ENCODE results near the gene RPH3AL.
"Not testable (repeated sequence)": the region's sequence is repeated elsewhere in the genome, so short reads cannot be mapped to it uniquely, and the experiment has no call there.

The RPH3AL gene

GRCh38 chr17:179066-179432 lies 173.6 kb downstream of the RPH3AL start:
- H3K36me3 ChIP-seq (ENCODE audit: insufficient read depth, low read length) = no peaks in the 10 kb centered on the region
- peaks cover 64% of the 10 kb centered on the region for H3K27me3 ChIP-seq (ENCODE audit: insufficient read depth, low read length)
- H3K79me2 ChIP-seq (ENCODE audit: control insufficient read depth, insufficient read depth, low read length, unreplicated experiment) = no peaks in the 10 kb centered on the region
- no peak overlapping the region for H3K27ac ChIP-seq (ENCODE audit: low read depth, low read length)
- no peak overlapping the region for H3K4me3 ChIP-seq (ENCODE audit: low read depth, low read length)
- no peak overlapping the region for H2AFZ ChIP-seq (ENCODE audit: low read length, unreplicated experiment)
- no peaks in the 10 kb centered on the region for H3K4me1 ChIP-seq (ENCODE audit: control insufficient read depth, insufficient read depth, low read length, unreplicated experiment)

- Histone ChIP-seq H3K36me3 (ENCODE audit: insufficient read depth, low read length) (no peaks in the 10 kb centered on the region), H3K27ac (ENCODE audit: low read depth, low read length) (no peak overlapping the region), H3K4me1 (ENCODE audit: control insufficient read depth, insufficient read depth, low read length, unreplicated experiment) (no peaks in the 10 kb centered on the region), H3K4me3 (ENCODE audit: low read depth, low read length) (no peak overlapping the region), H3K79me2 (ENCODE audit: control insufficient read depth, insufficient read depth, low read length, unreplicated experiment) (no peaks in the 10 kb centered on the region), H2AFZ (ENCODE audit: low read length, unreplicated experiment) (no peak overlapping the region), H3K27me3 (ENCODE audit: insufficient read depth, low read length) (peaks cover 59% of the 10 kb centered on the region)
These were observed 174.1 kb downstream of the RPH3AL start for GRCh38 chr17:178292-179065.

GRCh38 chr17:177762-178161 lies 174.8 kb downstream of the RPH3AL start:
- Histone ChIP-seq H2AFZ (ENCODE audit: low read length, unreplicated experiment) (no peak overlapping the region), H3K36me3 (ENCODE audit: insufficient read depth, low read length) (no peaks in the 10 kb centered on the region), H3K27me3 (ENCODE audit: insufficient read depth, low read length) (peaks cover 51% of the 10 kb centered on the region), H3K79me2 (ENCODE audit: control insufficient read depth, insufficient read depth, low read length, unreplicated experiment) (no peaks in the 10 kb centered on the region), H3K4me1 (ENCODE audit: control insufficient read depth, insufficient read depth, low read length, unreplicated experiment) (no peaks in the 10 kb centered on the region), H3K4me3 (ENCODE audit: low read depth, low read length) (no peak overlapping the region), H3K27ac (ENCODE audit: low read depth, low read length) (no peak overlapping the region)

- Histone ChIP-seq H3K4me3 (ENCODE audit: low read depth, low read length) (no peak overlapping the region), H3K79me2 (ENCODE audit: control insufficient read depth, insufficient read depth, low read length, unreplicated experiment) (no peaks in the 10 kb centered on the region), H3K27me3 (ENCODE audit: insufficient read depth, low read length) (peaks cover 45% of the 10 kb centered on the region), H3K27ac (ENCODE audit: low read depth, low read length) (no peak overlapping the region), H3K36me3 (ENCODE audit: insufficient read depth, low read length) (no peaks in the 10 kb centered on the region), H3K4me1 (ENCODE audit: control insufficient read depth, insufficient read depth, low read length, unreplicated experiment) (no peaks in the 10 kb centered on the region), H2AFZ (ENCODE audit: low read length, unreplicated experiment) (no peak overlapping the region)
These were observed 175.5 kb downstream of the RPH3AL start for GRCh38 chr17:177155-177554.

GRCh38 chr17:173166-173911 lies 179.3 kb downstream of the RPH3AL start:
- no peak overlapping the region for H3K27ac ChIP-seq (ENCODE audit: low read depth, low read length)
- H2AFZ ChIP-seq (ENCODE audit: low read length, unreplicated experiment) = no peak overlapping the region
- H3K4me1 ChIP-seq (ENCODE audit: control insufficient read depth, insufficient read depth, low read length, unreplicated experiment) = no peaks in the 10 kb centered on the region
- H3K27me3 ChIP-seq (ENCODE audit: insufficient read depth, low read length) = peaks cover 11% of the 10 kb centered on the region
- H3K36me3 ChIP-seq (ENCODE audit: insufficient read depth, low read length) = no peaks in the 10 kb centered on the region
- H3K4me3 ChIP-seq (ENCODE audit: low read depth, low read length) = no peak overlapping the region
- no peaks in the 10 kb centered on the region for H3K79me2 ChIP-seq (ENCODE audit: control insufficient read depth, insufficient read depth, low read length, unreplicated experiment)

- H3K4me1 ChIP-seq (ENCODE audit: control insufficient read depth, insufficient read depth, low read length, unreplicated experiment) = no peaks in the 10 kb centered on the region
- H3K79me2 ChIP-seq (ENCODE audit: control insufficient read depth, insufficient read depth, low read length, unreplicated experiment) = no peaks in the 10 kb centered on the region
- no peak overlapping the region for H3K27ac ChIP-seq (ENCODE audit: low read depth, low read length)
- peaks cover 3% of the 10 kb centered on the region; the same call in 1 of the 2 replicates for H3K27me3 ChIP-seq (ENCODE audit: insufficient read depth, low read length)
- H3K4me3 ChIP-seq (ENCODE audit: low read depth, low read length) = no peak overlapping the region
- H3K36me3 ChIP-seq (ENCODE audit: insufficient read depth, low read length) = no peaks in the 10 kb centered on the region
- H2AFZ ChIP-seq (ENCODE audit: low read length, unreplicated experiment) = no peak overlapping the region
These were observed 180.2 kb downstream of the RPH3AL start for GRCh38 chr17:172401-172800.

- H3K27ac ChIP-seq (ENCODE audit: low read depth, low read length) = no peak overlapping the region
- H3K27me3 ChIP-seq (ENCODE audit: insufficient read depth, low read length) = no peaks in the 10 kb centered on the region
- H3K4me1 ChIP-seq (ENCODE audit: control insufficient read depth, insufficient read depth, low read length, unreplicated experiment) = no peaks in the 10 kb centered on the region
- H3K4me3 ChIP-seq (ENCODE audit: low read depth, low read length) = no peak overlapping the region
- no peaks in the 10 kb centered on the region for H3K79me2 ChIP-seq (ENCODE audit: control insufficient read depth, insufficient read depth, low read length, unreplicated experiment)
- H3K36me3 ChIP-seq (ENCODE audit: insufficient read depth, low read length) = no peaks in the 10 kb centered on the region
- H2AFZ ChIP-seq (ENCODE audit: low read length, unreplicated experiment) = no peak overlapping the region
These were observed 180.7 kb downstream of the RPH3AL start for GRCh38 chr17:171871-172270.

GRCh38 chr17:170130-170670 lies 182.4 kb downstream of the RPH3AL start:
- no peak overlapping the region for H2AFZ ChIP-seq (ENCODE audit: low read length, unreplicated experiment)
- no peaks in the 10 kb centered on the region for H3K36me3 ChIP-seq (ENCODE audit: insufficient read depth, low read length)
- no peaks in the 10 kb centered on the region for H3K4me1 ChIP-seq (ENCODE audit: control insufficient read depth, insufficient read depth, low read length, unreplicated experiment)
- no peaks in the 10 kb centered on the region for H3K79me2 ChIP-seq (ENCODE audit: control insufficient read depth, insufficient read depth, low read length, unreplicated experiment)
- no peak overlapping the region for H3K4me3 ChIP-seq (ENCODE audit: low read depth, low read length)
- no peaks in the 10 kb centered on the region for H3K27me3 ChIP-seq (ENCODE audit: insufficient read depth, low read length)
- H3K27ac ChIP-seq (ENCODE audit: low read depth, low read length) = no peak overlapping the region

DNA sequence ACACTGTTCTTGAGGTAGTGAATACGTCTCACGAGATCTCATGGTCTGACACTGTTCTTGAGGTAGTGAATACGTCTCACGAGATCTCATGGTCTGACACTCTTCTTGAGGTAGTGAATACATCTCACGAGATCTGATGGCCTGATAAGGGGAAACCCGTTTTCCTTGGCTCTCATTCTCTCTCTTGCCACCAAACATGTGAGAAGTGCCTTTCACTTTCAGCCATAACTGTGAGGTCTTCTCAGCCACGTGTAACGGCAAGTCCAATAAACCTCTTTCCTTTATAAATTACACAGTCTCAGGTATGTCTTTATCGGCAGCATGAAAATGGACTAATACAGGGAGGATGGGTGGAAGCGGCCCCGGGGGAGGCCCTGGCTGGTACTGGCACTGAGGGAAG lies 184.0 kb downstream of the RPH3AL start:
- not testable (repeated sequence) for H3K4me1 ChIP-seq (ENCODE audit: control insufficient read depth, insufficient read depth, low read length, unreplicated experiment); H3K27ac ChIP-seq (ENCODE audit: low read depth, low read length); H3K79me2 ChIP-seq (ENCODE audit: control insufficient read depth, insufficient read depth, low read length, unreplicated experiment); H3K36me3 ChIP-seq (ENCODE audit: insufficient read depth, low read length); H3K4me3 ChIP-seq (ENCODE audit: low read depth, low read length); H3K27me3 ChIP-seq (ENCODE audit: insufficient read depth, low read length); H2AFZ ChIP-seq (ENCODE audit: low read length, unreplicated experiment)

DNA sequence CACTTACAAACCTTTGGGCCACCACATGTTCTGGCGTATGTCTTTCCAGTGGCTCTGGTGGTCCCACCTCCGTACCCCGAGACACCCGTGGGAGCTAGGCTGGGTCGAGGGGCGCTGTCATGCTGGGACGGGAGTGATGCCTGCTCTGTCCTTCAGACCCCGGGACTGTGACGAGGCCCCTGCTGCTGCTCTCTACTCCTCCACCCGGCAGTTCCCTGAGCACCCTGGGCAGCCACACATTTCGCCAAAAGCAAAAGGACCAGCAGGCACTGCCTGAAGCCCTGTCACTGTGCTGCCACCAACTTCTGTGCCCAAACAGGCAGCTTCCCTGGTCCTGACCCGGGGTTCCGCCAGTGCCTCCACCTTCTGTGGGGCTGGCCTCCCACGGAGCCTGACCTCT lies 186.7 kb downstream of the RPH3AL start:
- Histone ChIP-seq H3K4me1 (ENCODE audit: control insufficient read depth, insufficient read depth, low read length, unreplicated experiment) (no peaks in the 10 kb centered on the region), H3K4me3 (ENCODE audit: low read depth, low read length) (no peak overlapping the region), H3K79me2 (ENCODE audit: control insufficient read depth, insufficient read depth, low read length, unreplicated experiment) (no peaks in the 10 kb centered on the region), H3K27ac (ENCODE audit: low read depth, low read length) (no peak overlapping the region), H3K36me3 (ENCODE audit: insufficient read depth, low read length) (no peaks in the 10 kb centered on the region), H2AFZ (ENCODE audit: low read length, unreplicated experiment) (no peak overlapping the region), H3K27me3 (ENCODE audit: insufficient read depth, low read length) (no peaks in the 10 kb centered on the region)

Measured in ACC112 (cell line).